Uterus (tissue), 4 donors: ENCODE measurements around the gene POLA2. TPM values are rescaled to one million over a fixed set of nuclear protein-coding genes. Genes with fewer than 3 reads are reported as not detected.

Experiments
- DNase-seq, 2 donors: peaks; one replicate each; pipeline ENCODE4 v3.0.0-alpha.2; 2019 to 2020
- H3K27ac ChIP-seq, 2 donors: fragments of 200-600 bp; sonication (generic); 1 replicate in 1 of 2; 2 replicates in 1 of 2; pipeline ENCODE4 v1.5.1; 2016 to 2018
- H3K27me3 ChIP-seq, 2 donors: fragments of 200-600 bp; sonication (generic); one replicate each; pipeline ENCODE4 v1.5.1; 2018 to 2019; ENCODE audit warnings: control low read depth in 1 of 2
- H3K36me3 ChIP-seq, 2 donors: fragments of 200-600 bp; sonication (generic); one replicate each; pipeline ENCODE4 v1.5.1; 2019; ENCODE audit warnings: control low read depth in 1 of 2
- H3K4me1 ChIP-seq, 2 donors: fragments of 200-600 bp; sonication (generic); one replicate each; pipeline ENCODE4 v1.5.1; 2018 to 2019; ENCODE audit warnings: control low read depth in 1 of 2
- H3K4me3 ChIP-seq, 2 donors: fragments of 200-600 bp; sonication (generic); 1 replicate in 1 of 2; 2 replicates in 1 of 2; pipeline ENCODE4 v1.5.1; 2018 to 2019; ENCODE audit warnings: mild to moderate bottlenecking in 1 of 2
- H3K9me3 ChIP-seq, 2 donors: fragments of 200-600 bp; sonication (generic); one replicate each; pipeline ENCODE4 v1.5.1; 2019; ENCODE audit warnings: control low read depth in 1 of 2
- POLR2A ChIP-seq, 2 donors: fragments of 450-650 bp; IDR thresholded peaks; one replicate each; pipeline ENCODE4 v1.6.1; 2016; ENCODE audit warnings: antibody characterized with exemption in 2 of 2, mild to moderate bottlenecking in 1 of 2, moderate library complexity in 1 of 2
- intact Hi-C: fragments of 100-400 bp; cut with DNase I; formaldehyde crosslinking; loops from one replicate; pipeline ENCODE4 v1.15.1; 2023; ENCODE audit warnings: low total_unique reads
- total RNA-seq, 4 donors: library from RNA; depleted of rRNA in 3 of 4; stranded (reverse); fragments of >200 nt in 3 of 4; gene quantifications; one replicate each; pipeline versions ENCODE4 v1.1.0 to v1.2.4, GENCODE V29; 2014 to 2023
- TF ChIP-seq, protein P1 (sequence below), 4 experiments: fragments of 200-600 bp in 2 of 4; fragments of 450-650 bp in 2 of 4; sonication (generic) in 2 of 4; IDR thresholded peaks; one replicate each; pipeline ENCODE4 v1.5.1; 2016 to 2019; ENCODE audit warnings: antibody characterized with exemption in 4 of 4, mild to moderate bottlenecking in 2 of 4, moderate library complexity in 1 of 4
- donor health status: DM: yes; HTN: yes; CAD: no.

Gene POLA2
- total RNA-seq, 4 donors from 2014 or later: 3.3 to 13.5 (median 7.6) TPM

DNA sequence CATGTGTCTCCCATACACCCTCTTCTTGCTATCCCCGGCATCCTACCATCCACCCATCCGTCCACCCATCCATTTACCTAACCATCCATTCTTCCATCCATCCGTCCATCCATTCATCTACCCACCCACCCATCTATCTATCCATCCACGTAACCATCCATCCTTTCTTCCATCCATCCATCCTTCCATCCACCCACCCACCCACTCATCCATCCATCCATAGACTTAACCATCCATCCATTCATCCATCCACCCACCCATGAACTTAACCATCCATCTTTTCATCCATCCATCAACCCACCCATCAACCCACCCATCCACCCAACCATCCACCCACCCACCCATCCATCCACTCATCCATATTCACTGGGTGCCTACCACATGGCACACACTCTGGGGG lies 42.3 kb downstream of the POLA2 start:
- H3K27ac ChIP-seq: no peak overlapping the region

GRCh38 chr11:65304613-65305012 lies 42.9 kb downstream of the POLA2 start:
- Histone ChIP-seq H3K9me3 (no peaks in the 10 kb centered on the region), H3K4me1 (peaks cover 0 to 12% of the 10 kb centered on the region in 2 donors), H3K27me3 (no peaks in the 10 kb centered on the region), H3K36me3 (no peaks in the 10 kb centered on the region), H3K27ac (no peak overlapping the region), H3K4me3 (no peak overlapping the region)
- intact Hi-C loops: no loop called here
- TF ChIP-seq, protein P1, sequence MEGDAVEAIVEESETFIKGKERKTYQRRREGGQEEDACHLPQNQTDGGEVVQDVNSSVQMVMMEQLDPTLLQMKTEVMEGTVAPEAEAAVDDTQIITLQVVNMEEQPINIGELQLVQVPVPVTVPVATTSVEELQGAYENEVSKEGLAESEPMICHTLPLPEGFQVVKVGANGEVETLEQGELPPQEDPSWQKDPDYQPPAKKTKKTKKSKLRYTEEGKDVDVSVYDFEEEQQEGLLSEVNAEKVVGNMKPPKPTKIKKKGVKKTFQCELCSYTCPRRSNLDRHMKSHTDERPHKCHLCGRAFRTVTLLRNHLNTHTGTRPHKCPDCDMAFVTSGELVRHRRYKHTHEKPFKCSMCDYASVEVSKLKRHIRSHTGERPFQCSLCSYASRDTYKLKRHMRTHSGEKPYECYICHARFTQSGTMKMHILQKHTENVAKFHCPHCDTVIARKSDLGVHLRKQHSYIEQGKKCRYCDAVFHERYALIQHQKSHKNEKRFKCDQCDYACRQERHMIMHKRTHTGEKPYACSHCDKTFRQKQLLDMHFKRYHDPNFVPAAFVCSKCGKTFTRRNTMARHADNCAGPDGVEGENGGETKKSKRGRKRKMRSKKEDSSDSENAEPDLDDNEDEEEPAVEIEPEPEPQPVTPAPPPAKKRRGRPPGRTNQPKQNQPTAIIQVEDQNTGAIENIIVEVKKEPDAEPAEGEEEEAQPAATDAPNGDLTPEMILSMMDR (IDR thresholded peaks at IDR 0.05): no peak
- TF ChIP-seq POLR2A (IDR thresholded peaks at IDR 0.05): no peak
- no peak for DNase-seq

More for the DNA sequence above, 42.3 kb downstream of the POLA2 start:
- Histone ChIP-seq H3K27me3 (no peaks in the 10 kb centered on the region), H3K9me3 (no peaks in the 10 kb centered on the region), H3K4me1 (peaks cover 0 to 17% of the 10 kb centered on the region in 2 donors), H3K4me3 (no peak overlapping the region), H3K36me3 (no peaks in the 10 kb centered on the region)
- intact Hi-C loops: no loop called here
- no peak for DNase-seq
- TF ChIP-seq POLR2A (IDR thresholded peaks at IDR 0.05): no peak
- TF ChIP-seq, protein P1 (IDR thresholded peaks at IDR 0.05): no peak

- Histone ChIP-seq H3K36me3 (no peaks in the 10 kb centered on the region), H3K9me3 (no peaks in the 10 kb centered on the region), H3K27me3 (no peaks in the 10 kb centered on the region), H3K4me3 (no peak overlapping the region), H3K4me1 (peaks cover 0 to 11% of the 10 kb centered on the region in 2 donors), H3K27ac (peak overlapping the region in 1 of 2 donors; percentile 12)
- no peak for DNase-seq
- intact Hi-C loops: no loop called here
- TF ChIP-seq POLR2A (IDR thresholded peaks at IDR 0.05): no peak
- TF ChIP-seq, protein P1 (IDR thresholded peaks at IDR 0.05): no peak
Observed at GRCh38 chr11:65305501-65306268, 43.9 kb downstream of the POLA2 start.

DNA sequence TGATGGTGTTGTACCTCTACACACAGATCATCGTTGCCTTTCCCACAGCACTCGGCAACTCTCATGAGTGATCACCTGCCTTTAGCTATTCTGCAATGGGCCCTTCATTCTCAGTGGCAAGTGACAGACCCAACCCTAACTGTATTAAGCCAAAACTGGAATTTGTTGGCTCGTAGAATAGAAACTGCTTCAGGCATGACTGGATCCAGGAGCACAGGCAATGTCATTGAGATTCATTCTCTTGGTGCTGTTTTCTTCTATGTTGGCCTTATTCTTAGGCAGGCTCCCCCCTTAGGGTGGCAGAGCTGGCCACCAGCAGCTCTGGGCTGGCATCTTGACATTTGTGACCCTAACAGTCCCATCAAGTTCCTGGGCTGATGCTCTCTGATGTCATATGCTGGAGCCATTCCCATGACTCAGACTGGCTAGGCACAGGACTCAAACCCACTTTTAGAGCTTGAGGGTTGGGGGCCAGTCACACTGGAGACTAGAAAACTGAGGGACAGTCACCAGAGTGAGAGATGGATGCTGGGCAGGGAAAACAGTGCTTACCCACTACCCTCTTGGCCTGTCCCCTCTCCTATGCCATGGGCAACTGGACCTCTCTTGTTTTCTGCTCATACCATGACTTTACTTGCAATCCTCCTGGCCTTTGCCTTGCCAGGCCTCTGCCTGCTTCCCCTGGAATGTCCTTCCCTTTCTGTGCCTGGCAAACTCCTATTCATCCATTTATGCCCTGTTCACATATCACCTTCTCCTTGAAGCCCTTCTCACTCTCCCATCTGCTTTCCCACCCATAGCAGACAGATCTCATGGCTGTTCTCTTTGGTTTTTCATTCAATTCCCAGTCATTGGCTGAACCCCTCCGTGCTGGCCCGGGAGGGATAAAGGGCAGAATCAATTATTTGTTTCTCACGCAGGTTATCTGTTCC lies 45.8 kb downstream of the POLA2 start:
- Histone ChIP-seq H3K9me3 (no peaks in the 10 kb centered on the region), H3K4me3 (no peak overlapping the region), H3K27ac (no peak overlapping the region), H3K27me3 (no peaks in the 10 kb centered on the region), H3K36me3 (no peaks in the 10 kb centered on the region), H3K4me1 (no peaks in the 10 kb centered on the region)
- TF ChIP-seq, protein P1 (IDR thresholded peaks at IDR 0.05): no peak
- TF ChIP-seq POLR2A (IDR thresholded peaks at IDR 0.05): no peak
- DNase-seq: no peak
- intact Hi-C loops: no loop called here
